Panc1 (cell line): ENCODE data around the gene VIPR2. TPM values are rescaled to one million over a fixed set of nuclear protein-coding genes. Genes with fewer than 3 reads are reported as not detected.

Experiments
- ATAC-seq: fragments of 200-7000 bp; cut with Tn5 transposase; 2 replicates; pipeline ENCODE4 v1.9.1; 2020; ENCODE audit warnings: mild to moderate bottlenecking, moderate library complexity
- BruUV-seq: library from RNA; stranded (reverse); fragments of 400-500 nt; replicated peaks from 2 replicates; lab custom pipeline; 2021; lab: Mats Ljungman, UMichigan
- CTCF ChIA-PET: fragments of 300-600 bp; sonication (Branson Sonifier 250); formaldehyde crosslinking; loops from one replicate; lab custom pipeline; 2022; ENCODE audit warnings: antibody characterized with exemption; lab: Charles Lee
- POLR2A ChIA-PET: fragments of 300-600 bp; sonication (Branson Sonifier 250); formaldehyde crosslinking; loops from one replicate; lab custom pipeline; 2022; ENCODE audit warnings: antibody characterized with exemption; lab: Charles Lee
- DNase-seq: peaks from one replicate; pipeline ENCODE4 v3.0.0-alpha.2; 2010; ENCODE audit warnings: low read depth, low spot score
- H3K27ac ChIP-seq: 2 replicates; pipeline ENCODE4 v1.5.1; 2011; ENCODE audit warnings: mild to moderate bottlenecking, low read length, inconsistent platforms
- H3K27me3 ChIP-seq: fragments of 200-500 bp; sonication (Bioruptor generic); 2 replicates; pipeline ENCODE4 v1.6.0; 2014; ENCODE audit warnings: low read length, inconsistent platforms; ENCODE audit not compliant: control insufficient read depth, insufficient read depth
- H3K36me3 ChIP-seq: fragments of 200-500 bp; sonication (Bioruptor generic); 2 replicates; pipeline ENCODE4 v1.5.1; 2014; ENCODE audit warnings: inconsistent platforms, mild to moderate bottlenecking, low read length, moderate library complexity; ENCODE audit not compliant: control insufficient read depth, insufficient read depth
- H3K4me1 ChIP-seq: 2 replicates; pipeline ENCODE4 v1.5.1; 2011; ENCODE audit warnings: inconsistent platforms, mild to moderate bottlenecking, low read length, moderate library complexity; ENCODE audit not compliant: control insufficient read depth, insufficient read depth
- H3K4me3 ChIP-seq, 2 experiments: 2 replicates each; pipeline ENCODE4 v1.5.1; 2011 to 2012; ENCODE audit warnings: low read depth in 2 of 2, low read length in 2 of 2, mild to moderate bottlenecking in 2 of 2, inconsistent platforms in 1 of 2, moderate library complexity in 1 of 2
- H3K9me3 ChIP-seq: fragments of 200-500 bp; sonication (Bioruptor generic); 2 replicates; pipeline ENCODE4 v1.5.1; 2014; ENCODE audit warnings: low read depth, mild to moderate bottlenecking, inconsistent platforms, low read length, moderate library complexity; ENCODE audit not compliant: control insufficient read depth, insufficient read depth
- CTCF ChIP-seq: fragments of 450-650 bp; IDR thresholded peaks from 2 replicates; pipeline ENCODE4 v1.5.1; 2017; ENCODE audit warnings: mild to moderate bottlenecking
- POLR2AphosphoS5 ChIP-seq: IDR thresholded peaks from 2 replicates; pipeline ENCODE4 v1.6.1; 2012; ENCODE audit warnings: mild to moderate bottlenecking, low read depth, low read length, moderate library complexity
- SIN3A ChIP-seq: IDR thresholded peaks from 2 replicates; pipeline ENCODE4 v1.6.1; 2012; ENCODE audit warnings: low read depth, mild to moderate bottlenecking, low read length, moderate library complexity, borderline replicate concordance; ENCODE audit not compliant: insufficient read depth
- TCF7L2 ChIP-seq: IDR thresholded peaks from 2 replicates; pipeline ENCODE4 v1.6.1; 2011; ENCODE audit warnings: mild to moderate bottlenecking, low read depth, low read length, inconsistent platforms
- in situ Hi-C: cut with HindIII; loops from 2 replicates; pipeline ENCODE4 v1.10.0; 2016; ENCODE audit warnings: low sequenced_read_pairs, low pct_unique_long_range_greater_than_20kb
- intact Hi-C: fragments of 100-400 bp; cut with micrococcal nuclease; formaldehyde crosslinking; loops from one replicate; pipeline ENCODE4 v1.10.0; 2022; ENCODE audit not compliant: unreplicated experiment
- total RNA-seq: library from RNA; stranded (reverse); gene quantifications from one replicate; pipeline ENCODE4 v1.2.1, GENCODE V29; 2021; ENCODE audit not compliant: unreplicated experiment
- TF ChIP-seq, protein P1 (sequence below), 2 experiments: IDR thresholded peaks; 2 replicates each; pipeline ENCODE4 v1.6.1; 2011 to 2012; ENCODE audit warnings: low read depth in 2 of 2, control low read depth in 1 of 2, low read length in 1 of 2, mild to moderate bottlenecking in 1 of 2, moderate library complexity in 1 of 2; ENCODE audit not compliant: insufficient read depth in 1 of 2

The VIPR2 gene
- total RNA-seq, 1 experiment from 2014 or later, result not detected

DNA sequence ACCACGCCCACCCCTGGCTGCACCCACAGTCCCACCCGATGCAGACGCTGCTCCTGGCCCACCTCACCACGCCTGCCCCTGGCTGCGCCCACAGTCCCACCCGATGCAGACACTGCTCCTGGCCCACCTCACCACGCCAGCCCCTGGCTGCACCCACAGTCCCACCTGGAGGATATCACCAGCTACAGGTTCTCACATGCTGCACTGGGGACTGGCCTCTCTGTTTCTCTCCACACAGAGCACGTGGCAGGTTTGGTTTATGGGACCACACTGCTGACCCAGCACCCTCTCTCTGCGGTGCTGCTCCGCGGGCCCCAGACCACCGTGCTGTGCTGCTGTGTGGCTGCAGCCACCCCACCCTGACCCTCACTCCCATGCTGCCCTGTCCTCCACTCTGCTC lies 120.9 kb downstream of the VIPR2 start:
- POLR2A ChIA-PET, result no interaction called here
- CTCF ChIA-PET, result no interaction called here
- BruUV-seq, result no TSS peak

GRCh38 chr7:159023206-159023605 lies 121.5 kb downstream of the VIPR2 start:
- in situ Hi-C loops, result no loop called here
- POLR2A ChIA-PET, result no interaction called here
- DNase-seq (no peak), ATAC-seq (no peak)
- Histone ChIP-seq H3K9me3 (no peaks in the 10 kb centered on the region), H3K4me3 (no peak overlapping the region), H3K27me3 (no peaks in the 10 kb centered on the region), H3K36me3 (no peaks in the 10 kb centered on the region), H3K4me1 (peaks cover 7% of the 10 kb centered on the region; the same call in 1 of the 2 replicates), H3K27ac (no peak overlapping the region)
- CTCF ChIA-PET, result no interaction called here
- no TSS peak for BruUV-seq
- TF ChIP-seq TCF7L2 (no peak), SIN3A (no peak)
- intact Hi-C loops, result no loop called here

More for the DNA sequence above, 120.9 kb downstream of the VIPR2 start:
- Histone ChIP-seq H3K9me3 (no peaks in the 10 kb centered on the region), H3K4me1 (peaks cover 7% of the 10 kb centered on the region; the same call in 1 of the 2 replicates), H3K36me3 (no peaks in the 10 kb centered on the region), H3K27me3 (no peaks in the 10 kb centered on the region), H3K4me3 (no peak overlapping the region), H3K27ac (no peak overlapping the region)
- TF ChIP-seq CTCF (no peak), POLR2AphosphoS5 (no peak), TCF7L2 (no peak), SIN3A (no peak)
- TF ChIP-seq, protein P1, sequence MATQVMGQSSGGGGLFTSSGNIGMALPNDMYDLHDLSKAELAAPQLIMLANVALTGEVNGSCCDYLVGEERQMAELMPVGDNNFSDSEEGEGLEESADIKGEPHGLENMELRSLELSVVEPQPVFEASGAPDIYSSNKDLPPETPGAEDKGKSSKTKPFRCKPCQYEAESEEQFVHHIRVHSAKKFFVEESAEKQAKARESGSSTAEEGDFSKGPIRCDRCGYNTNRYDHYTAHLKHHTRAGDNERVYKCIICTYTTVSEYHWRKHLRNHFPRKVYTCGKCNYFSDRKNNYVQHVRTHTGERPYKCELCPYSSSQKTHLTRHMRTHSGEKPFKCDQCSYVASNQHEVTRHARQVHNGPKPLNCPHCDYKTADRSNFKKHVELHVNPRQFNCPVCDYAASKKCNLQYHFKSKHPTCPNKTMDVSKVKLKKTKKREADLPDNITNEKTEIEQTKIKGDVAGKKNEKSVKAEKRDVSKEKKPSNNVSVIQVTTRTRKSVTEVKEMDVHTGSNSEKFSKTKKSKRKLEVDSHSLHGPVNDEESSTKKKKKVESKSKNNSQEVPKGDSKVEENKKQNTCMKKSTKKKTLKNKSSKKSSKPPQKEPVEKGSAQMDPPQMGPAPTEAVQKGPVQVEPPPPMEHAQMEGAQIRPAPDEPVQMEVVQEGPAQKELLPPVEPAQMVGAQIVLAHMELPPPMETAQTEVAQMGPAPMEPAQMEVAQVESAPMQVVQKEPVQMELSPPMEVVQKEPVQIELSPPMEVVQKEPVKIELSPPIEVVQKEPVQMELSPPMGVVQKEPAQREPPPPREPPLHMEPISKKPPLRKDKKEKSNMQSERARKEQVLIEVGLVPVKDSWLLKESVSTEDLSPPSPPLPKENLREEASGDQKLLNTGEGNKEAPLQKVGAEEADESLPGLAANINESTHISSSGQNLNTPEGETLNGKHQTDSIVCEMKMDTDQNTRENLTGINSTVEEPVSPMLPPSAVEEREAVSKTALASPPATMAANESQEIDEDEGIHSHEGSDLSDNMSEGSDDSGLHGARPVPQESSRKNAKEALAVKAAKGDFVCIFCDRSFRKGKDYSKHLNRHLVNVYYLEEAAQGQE (IDR thresholded peaks at IDR 0.05; ENCODE audit: insufficient read depth in 1 of 2, low read depth in 2 of 2, low read length in 1 of 2), result no peak
- intact Hi-C loops, result no loop called here
- in situ Hi-C loops, result no loop called here
- ATAC-seq (no peak), DNase-seq (no peak)

DNA sequence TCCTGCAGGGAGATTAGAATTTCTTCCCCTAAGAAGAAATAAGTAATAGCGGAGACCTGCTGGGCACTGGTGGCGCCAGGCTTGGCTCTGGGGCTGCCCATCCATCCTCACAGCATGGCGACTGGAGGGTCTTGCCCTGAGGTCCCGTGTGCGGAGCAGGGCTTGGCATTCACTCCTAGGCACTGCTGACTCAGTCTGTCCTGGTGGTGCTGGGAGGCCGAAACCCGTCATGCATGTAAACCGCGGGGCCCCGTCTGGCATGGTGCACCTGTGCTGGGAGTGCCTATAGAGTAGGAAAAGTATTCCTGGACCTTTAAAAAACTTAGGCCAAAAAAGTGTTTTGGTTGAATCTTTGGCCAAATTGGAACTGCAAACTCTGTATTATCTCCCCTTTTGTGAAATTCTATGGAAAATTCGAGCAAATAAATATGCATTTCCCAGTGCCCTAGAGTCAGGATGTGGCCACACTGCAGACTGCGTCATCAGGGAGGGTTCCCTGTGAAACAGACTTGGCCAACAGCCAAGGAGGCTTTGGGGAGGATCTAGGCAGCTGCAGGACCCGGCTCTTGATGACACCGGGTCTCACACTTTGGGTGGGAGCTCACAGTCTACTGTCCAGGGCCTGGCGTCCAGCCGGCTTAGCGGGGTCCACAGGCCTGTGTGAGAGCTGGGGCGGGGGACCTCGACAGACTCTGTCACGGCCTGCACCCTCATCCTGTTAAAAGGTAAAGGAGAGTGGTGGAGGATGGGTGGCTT lies 122.3 kb downstream of the VIPR2 start:
- in situ Hi-C loops, result no loop called here
- H3K9me3 ChIP-seq, result no peaks in the 10 kb centered on the region
- ChIA-PET POLR2A (no interaction called here), CTCF (interaction anchor here (0.5 kb wide), 1 partner anchor 22 kb away, joined by 3 read pairs; no protein-coding TSS in a partner anchor)
- no peak overlapping the region for H3K4me3 ChIP-seq
- no peaks in the 10 kb centered on the region for H3K36me3 ChIP-seq
- no TSS peak for BruUV-seq
- ATAC-seq (peak; percentile 31; the same call in 1 of the 2 replicates), DNase-seq (no peak)
- TF ChIP-seq, protein P1 (IDR thresholded peaks at IDR 0.05; ENCODE audit: insufficient read depth in 1 of 2, low read depth in 2 of 2, low read length in 1 of 2), result no peak
- H3K27me3 ChIP-seq, result no peaks in the 10 kb centered on the region
- peaks cover 9% of the 10 kb centered on the region; the same call in 1 of the 2 replicates for H3K4me1 ChIP-seq
- no peak overlapping the region for H3K27ac ChIP-seq
- intact Hi-C loops, result no loop called here
